A549 (cell line): ENCODE results near the gene SLC22A23. TPM values are rescaled to one million over a fixed set of nuclear protein-coding genes. Genes with fewer than 3 reads are reported as not detected.

ENCODE experiments used
- ATAC-seq, 2 experiments: fragments of 200-7000 bp in 1 of 2; fragments of >200 bp in 1 of 2; cut with Nextera tagmentation in 1 of 2; cut with Tn5 transposase in 1 of 2; 3 replicates each; pipeline versions ENCODE4 v1.8.0 to v1.9.1; 2018 to 2020; ENCODE audit warnings: mild to moderate bottlenecking in 1 of 2, moderate library complexity in 1 of 2
- CTCF ChIA-PET: fragments of 300-600 bp; sonication (Branson Sonifier 250); formaldehyde crosslinking; extraction: SDS; loops from one replicate; lab custom pipeline; 2021; ENCODE audit warnings: antibody characterized with exemption, inconsistent platforms; lab: Yijun Ruan, JAX
- POLR2A ChIA-PET: fragments of 350-600 bp; formaldehyde crosslinking; extraction: SDS; loops from one replicate; lab custom pipeline; 2021; ENCODE audit warnings: antibody characterized with exemption, inconsistent platforms; lab: Yijun Ruan, JAX
- DNase-seq, 2 experiments: peaks; one replicate each; pipeline versions ENCODE4 v3.0.0 to v3.0.0-alpha.2; 2011 to 2016; ENCODE audit warnings: low read depth in 1 of 2, low spot score in 1 of 2
- FAIRE-seq: peaks from 2 replicates; lab custom pipeline; 2011; peaks lifted over from hg19 to GRCh38; lab: Jason Lieb, UNC
- H3K27ac ChIP-seq, 2 experiments: fragments of >200 bp; sonication (Bioruptor Twin); formaldehyde crosslinking; 3 replicates each; pipeline ENCODE4 v1.5.1; 2016 to 2017
- H3K4me1 ChIP-seq: fragments of >200 bp; sonication (Bioruptor Twin); formaldehyde crosslinking; 3 replicates; pipeline ENCODE4 v1.6.1; 2016
- H3K4me2 ChIP-seq: fragments of >200 bp; sonication (Bioruptor Twin); formaldehyde crosslinking; 3 replicates; pipeline ENCODE4 v1.6.1; 2016
- H3K4me3 ChIP-seq: fragments of >200 bp; sonication (Bioruptor Twin); formaldehyde crosslinking; 3 replicates; pipeline ENCODE4 v1.5.1; 2016
- H3K9me3 ChIP-seq: fragments of >200 bp; sonication (Bioruptor Twin); formaldehyde crosslinking; 3 replicates; pipeline ENCODE4 v1.6.1; 2016
- CBX2 ChIP-seq: fragments of 200-600 bp; sonication (generic); IDR thresholded peaks from 2 replicates; pipeline ENCODE4 v1.6.1; 2016; ENCODE audit warnings: low read depth, mild to moderate bottlenecking, borderline replicate concordance
- CEBPB ChIP-seq, 2 experiments: fragments of >200 bp in 1 of 2; sonication (Bioruptor Twin) in 1 of 2; formaldehyde crosslinking in 1 of 2; IDR thresholded peaks; 2 replicates each; pipeline ENCODE4 v1.6.1; 2012 to 2016
- CHD2 ChIP-seq: fragments of 150-350 bp; IDR thresholded peaks from 2 replicates; pipeline ENCODE4 v1.6.1; 2014; ENCODE audit warnings: low read length; ENCODE audit not compliant: partially characterized antibody
- CHD4 ChIP-seq: fragments of 200-600 bp; sonication (generic); IDR thresholded peaks from 2 replicates; pipeline ENCODE4 v1.6.1; 2016; ENCODE audit warnings: antibody characterized with exemption, mild to moderate bottlenecking, borderline replicate concordance
- EP300 ChIP-seq, 2 experiments: fragments of >200 bp; sonication (Bioruptor Twin); formaldehyde crosslinking; IDR thresholded peaks; 2 replicates in 1 of 2; 3 replicates in 1 of 2; pipeline ENCODE4 v1.6.1; 2016 to 2017
- ESRRA ChIP-seq: fragments of 150-350 bp; IDR thresholded peaks from 2 replicates; pipeline ENCODE4 v1.6.1; 2014; ENCODE audit warnings: mild to moderate bottlenecking, low read length, borderline replicate concordance
- FOSL2 ChIP-seq, 2 experiments: fragments of 450-650 bp in 1 of 2; fragments of >200 bp in 1 of 2; sonication (Bioruptor Twin) in 1 of 2; formaldehyde crosslinking; IDR thresholded peaks; 2 replicates each; pipeline versions ENCODE4 v1.5.0 to v1.6.1; 2016 to 2020; ENCODE audit warnings: mild to moderate bottlenecking in 1 of 2, moderate library complexity in 1 of 2
- FOXS1 ChIP-seq: fragments of 250-450 bp; sonication (Bioruptor Pico); IDR thresholded peaks from 2 replicates; pipeline ENCODE4 v1.5.0; 2020; ENCODE audit warnings: mild to moderate bottlenecking, moderate library complexity
- HOXA7 ChIP-seq: fragments of 250-450 bp; sonication (Bioruptor Pico); IDR thresholded peaks from 2 replicates; pipeline ENCODE4 v1.5.0; 2020; ENCODE audit warnings: mild to moderate bottlenecking, moderate library complexity
- JUN ChIP-seq, 2 experiments: fragments of >200 bp; sonication (Bioruptor Twin); formaldehyde crosslinking; IDR thresholded peaks; 2 replicates in 1 of 2; 3 replicates in 1 of 2; pipeline ENCODE4 v1.6.1; 2016 to 2017
- KDM1A ChIP-seq: fragments of 200-600 bp; sonication (generic); IDR thresholded peaks from 2 replicates; pipeline ENCODE4 v1.6.1; 2016; ENCODE audit warnings: low read depth, mild to moderate bottlenecking
- POLR2AphosphoS2 ChIP-seq: conservative IDR thresholded peaks from 2 replicates; pipeline ENCODE4 v1.6.1; 2012; ENCODE audit warnings: low read length, improper control_type of control experiment, inconsistent platforms
- RAD21 ChIP-seq, 2 experiments: fragments of >200 bp in 1 of 2; sonication (Bioruptor Twin) in 1 of 2; formaldehyde crosslinking in 1 of 2; IDR thresholded peaks in 1 of 2; conservative IDR thresholded peaks in 1 of 2; 2 replicates in 1 of 2; 3 replicates in 1 of 2; pipeline ENCODE4 v1.6.1; 2012 to 2018; ENCODE audit warnings: inconsistent platforms in 1 of 2
- RCOR1 ChIP-seq: fragments of 150-350 bp; IDR thresholded peaks from 2 replicates; pipeline ENCODE4 v1.6.1; 2014; ENCODE audit warnings: antibody characterized with exemption, low read length, low read depth
- RFX5 ChIP-seq: fragments of 450-650 bp; IDR thresholded peaks from 2 replicates; pipeline ENCODE4 v1.7.1; 2014; ENCODE audit warnings: antibody characterized with exemption, mild to moderate bottlenecking, moderate library complexity
- SMC3 ChIP-seq: fragments of >200 bp; sonication (Bioruptor Twin); formaldehyde crosslinking; IDR thresholded peaks from 3 replicates; pipeline ENCODE4 v1.6.1; 2018; ENCODE audit warnings: inconsistent platforms
- ZNF302 ChIP-seq: fragments of 250-450 bp; sonication (Bioruptor Pico); IDR thresholded peaks from 2 replicates; pipeline ENCODE4 v1.9.0; 2021; ENCODE audit warnings: inconsistent platforms, mild to moderate bottlenecking, moderate library complexity
- ZSCAN20 ChIP-seq: fragments of 250-450 bp; sonication (Bioruptor Pico); IDR thresholded peaks from 2 replicates; pipeline ENCODE4 v1.8.0; 2022; ENCODE audit warnings: mild to moderate bottlenecking, moderate library complexity
- WGBS: methylation state at CpG from one replicate; pipeline ENCODE4 v1.1.6; 2017; ENCODE audit errors: missing lambda C conversion rate; 5-methylcytosine and 5-hydroxymethylcytosine counted together
- polyA plus RNA-seq, 4 experiments: library from polyadenylated mRNA; depleted of rRNA in 3 of 4; stranded (reverse); fragments of >200 nt; fragmentation: RNase III in 1 of 4; extraction: RNeasy Plus Mini Kit Qiagen cat#74134 plus additional on column Dnase treatment in 1 of 4; gene quantifications; 2 replicates in 3 of 4; 3 replicates in 1 of 4; pipeline ENCODE4 v1.2.3, GENCODE V29; 2011 to 2017
- TF ChIP-seq, protein P1 (sequence below): fragments of >200 bp; sonication (Bioruptor Twin); formaldehyde crosslinking; IDR thresholded peaks from 2 replicates; pipeline ENCODE4 v1.6.1; 2016
- TF ChIP-seq, protein P2 (sequence below): IDR thresholded peaks from 2 replicates; pipeline ENCODE4 v1.6.1; 2012
- TF ChIP-seq, protein P3 (sequence below): fragments of 250-450 bp; sonication (Bioruptor Pico); IDR thresholded peaks from 2 replicates; pipeline ENCODE4 v1.5.0; 2020; ENCODE audit warnings: low read depth, mild to moderate bottlenecking, moderate library complexity
- TF ChIP-seq, protein P4 (sequence below): fragments of >200 bp; sonication (Bioruptor Twin); formaldehyde crosslinking; IDR thresholded peaks from 3 replicates; pipeline ENCODE4 v1.5.1; 2016
- TF ChIP-seq, protein P5 (sequence below): fragments of 250-450 bp; sonication (Bioruptor Pico); IDR thresholded peaks from 2 replicates; pipeline ENCODE4 v1.5.0; 2021; ENCODE audit warnings: mild to moderate bottlenecking, moderate library complexity, borderline replicate concordance

Gene SLC22A23
- polyA plus RNA-seq, 2 of the 4 experiments (the other 2 are of a cell fraction): 4.4 to 6.2 TPM

DNA sequence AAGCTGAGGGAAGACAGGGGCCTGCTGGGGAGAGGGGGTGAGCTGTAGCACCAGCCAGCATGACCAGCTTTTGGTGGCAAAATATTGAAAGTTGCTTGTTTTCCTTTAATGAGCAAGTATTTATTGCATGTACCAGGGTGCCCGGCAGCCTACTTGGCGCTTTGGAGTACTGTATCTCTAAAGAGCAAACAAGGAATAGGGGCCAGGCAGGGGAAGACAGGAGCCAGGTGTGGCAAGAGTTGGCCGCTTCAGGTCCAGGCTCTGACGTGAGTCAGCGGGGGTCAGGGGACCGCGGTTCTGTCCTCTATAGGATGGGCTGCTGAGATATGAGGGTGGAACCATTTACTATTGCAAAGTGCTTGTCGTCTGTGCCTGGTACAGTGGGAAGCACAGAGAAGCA is 135.0 kb downstream of the SLC22A23 start:
- POLR2A ChIA-PET: no interaction called here
- ATAC-seq: no peak

DNA sequence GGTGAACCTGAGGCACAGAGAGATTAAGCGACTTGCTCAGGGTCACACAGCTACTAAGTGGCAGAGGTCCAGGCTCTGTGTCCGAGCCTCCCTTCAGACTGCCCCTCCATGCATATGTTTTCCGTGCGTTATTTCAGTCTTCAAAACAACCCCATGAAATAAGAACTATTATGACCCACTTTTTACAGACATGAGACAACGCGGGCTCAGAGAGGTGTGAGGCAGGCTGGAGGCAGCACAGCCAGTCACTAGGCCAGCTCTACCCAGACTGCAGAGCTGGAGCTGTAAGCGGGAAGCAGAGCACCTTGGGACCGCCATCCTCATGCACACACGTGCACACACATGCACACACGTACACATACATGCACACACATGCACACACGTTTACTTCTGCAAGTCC is 135.8 kb downstream of the SLC22A23 start:
- CTCF ChIA-PET: interaction anchor here (0.6 to 1.3 kb wide), 5 partner anchors 9 to 411 kb away, joined by 3 to 5 read pairs (median 3); no protein-coding TSS in a partner anchor
- no peak for DNase-seq
- Histone ChIP-seq H3K4me3 (no peak overlapping the region), H3K27ac (no peak overlapping the region), H3K9me3 (no peaks in the 10 kb centered on the region), H3K4me2 (no peak overlapping the region), H3K4me1 (peaks cover 28% of the 10 kb centered on the region)
- POLR2A ChIA-PET: no interaction called here
- no peak for FAIRE-seq
- WGBS: 93% methylated on average over 11 of the region's 11 CpGs
- ATAC-seq: no peak
- TF ChIP-seq FOSL2 (IDR thresholded peaks at IDR 0.05) (no peak), FOSL2 (CRISPR knock-in tag; IDR thresholded peaks at IDR 0.05) (no peak), CBX2 (no peak), KDM1A (no peak), RAD21 (conservative IDR thresholded peaks at IDR 0.05 in 1 of 2, IDR thresholded peaks at IDR 0.05 in 1 of 2) (no peak), CHD4 (no peak), RCOR1 (no peak), FOXS1 (CRISPR knock-in tag) (no peak), RFX5 (no peak)
- TF ChIP-seq, all 56 proteins: peak for 0

More for the DNA sequence above, 135.0 kb downstream of the SLC22A23 start:
- peaks cover 35% of the 10 kb centered on the region for H3K4me1 ChIP-seq
- TF ChIP-seq ZSCAN20 (no peak), CHD2 (no peak), FOSL2 (IDR thresholded peaks at IDR 0.05) (no peak), FOSL2 (CRISPR knock-in tag; IDR thresholded peaks at IDR 0.05) (no peak), CBX2 (no peak), JUN (IDR thresholded peaks at IDR 0.05) (no peak), ZNF302 (CRISPR knock-in tag) (no peak), ESRRA (no peak), SMC3 (no peak)
- TF ChIP-seq, protein P1, sequence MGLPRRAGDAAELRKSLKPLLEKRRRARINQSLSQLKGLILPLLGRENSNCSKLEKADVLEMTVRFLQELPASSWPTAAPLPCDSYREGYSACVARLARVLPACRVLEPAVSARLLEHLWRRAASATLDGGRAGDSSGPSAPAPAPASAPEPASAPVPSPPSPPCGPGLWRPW: no peak
- TF ChIP-seq, all 56 proteins: peak for 0
- CTCF ChIA-PET: interaction anchor here (0.6 to 1.4 kb wide), 5 partner anchors 9 to 330 kb away, joined by 3 to 5 read pairs (median 3); no protein-coding TSS in a partner anchor
- DNase-seq (no peak), FAIRE-seq (no peak)
- Histone ChIP-seq H3K4me2 (no peak overlapping the region), H3K27ac (no peak overlapping the region), H3K9me3 (no peaks in the 10 kb centered on the region), H3K4me3 (no peak overlapping the region)
- 95% methylated on average over 8 of the region's 8 CpGs for WGBS

DNA sequence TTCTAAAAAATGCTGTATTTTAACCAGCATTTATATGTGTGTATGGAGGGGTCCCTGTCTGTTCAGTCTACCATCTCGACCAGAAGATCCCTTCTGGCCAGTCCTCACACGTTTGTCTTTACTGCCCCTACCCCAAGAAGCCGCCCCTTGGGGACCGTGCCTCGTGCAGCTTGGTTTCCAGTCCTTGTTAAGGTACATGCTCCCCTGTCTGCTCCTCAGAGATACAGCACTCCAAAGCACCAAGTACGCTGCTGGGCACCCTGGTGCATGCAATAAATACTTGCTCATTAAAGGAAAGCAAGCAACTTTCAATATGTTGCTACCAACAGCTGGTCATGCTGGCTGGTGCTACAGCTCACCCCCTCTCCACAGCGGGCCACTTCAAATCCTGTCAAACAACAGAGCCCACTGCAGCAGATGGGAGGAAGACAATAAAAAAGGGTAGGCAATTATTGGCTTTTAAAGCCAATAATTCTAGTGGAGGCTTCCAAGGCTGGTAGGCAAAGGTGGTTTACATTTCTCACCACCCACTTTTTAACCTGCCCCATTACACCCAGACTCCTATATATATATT is 136.5 kb downstream of the SLC22A23 start:
- Histone ChIP-seq H3K9me3 (no peaks in the 10 kb centered on the region), H3K4me2 (no peak overlapping the region), H3K4me1 (peaks cover 22% of the 10 kb centered on the region), H3K27ac (no peak overlapping the region), H3K4me3 (no peak overlapping the region)
- DNase-seq (no peak), FAIRE-seq (no peak), ATAC-seq (no peak)
- ChIA-PET POLR2A (no interaction called here), CTCF (interaction anchor here (0.6 to 0.7 kb wide), 2 partner anchors 68 to 701 kb away, joined by 3 read pairs; no protein-coding TSS in a partner anchor)
- WGBS: 89% methylated on average over 7 of the region's 7 CpGs
- TF ChIP-seq CHD2 (no peak), HOXA7 (CRISPR knock-in tag) (no peak)

DNA sequence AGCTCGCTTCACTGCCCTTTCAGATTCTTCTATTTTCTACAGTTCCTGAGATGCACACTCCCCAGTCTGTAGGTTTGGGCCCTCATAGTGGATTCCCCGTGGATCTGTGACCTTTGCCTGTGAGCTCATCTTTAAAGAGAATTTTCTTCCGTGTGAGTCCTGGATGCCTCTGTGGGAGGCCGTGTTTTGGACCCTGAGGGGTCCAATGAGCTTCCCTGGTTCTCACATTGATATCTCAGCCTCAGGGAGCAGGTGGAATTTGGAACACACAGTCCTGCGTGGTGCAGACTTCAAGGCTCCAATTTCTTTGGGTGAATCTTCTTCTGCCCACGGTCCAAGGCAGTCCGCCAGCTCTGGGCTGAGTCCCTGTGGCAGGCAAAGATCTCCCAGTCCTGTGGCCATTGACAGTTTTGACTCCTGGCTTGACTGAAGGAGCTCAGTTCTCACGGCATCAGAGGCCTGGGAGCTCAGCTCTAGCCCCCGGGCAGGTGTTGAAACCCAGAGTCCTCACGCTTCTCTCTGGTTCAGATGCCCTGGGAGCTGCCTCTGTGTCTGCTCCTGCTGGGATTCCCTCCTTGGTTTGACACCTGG is 137.1 kb downstream of the SLC22A23 start:
- no peak overlapping the region for H3K4me2 ChIP-seq
- peaks cover 16% of the 10 kb centered on the region for H3K4me1 ChIP-seq
- no peak for FAIRE-seq
- no peak overlapping the region for H3K4me3 ChIP-seq
- ATAC-seq: no peak
- WGBS: 65% methylated on average over 9 of the region's 10 CpGs
- no peak for DNase-seq
- POLR2A ChIA-PET: no interaction called here
- H3K9me3 ChIP-seq: no peaks in the 10 kb centered on the region
- CTCF ChIA-PET: interaction anchor here (0.6 to 1.1 kb wide), 7 partner anchors 30 to 796 kb away, joined by 3 to 5 read pairs (median 4); no protein-coding TSS in a partner anchor
- no peak overlapping the region for H3K27ac ChIP-seq
- TF ChIP-seq, protein P2, sequence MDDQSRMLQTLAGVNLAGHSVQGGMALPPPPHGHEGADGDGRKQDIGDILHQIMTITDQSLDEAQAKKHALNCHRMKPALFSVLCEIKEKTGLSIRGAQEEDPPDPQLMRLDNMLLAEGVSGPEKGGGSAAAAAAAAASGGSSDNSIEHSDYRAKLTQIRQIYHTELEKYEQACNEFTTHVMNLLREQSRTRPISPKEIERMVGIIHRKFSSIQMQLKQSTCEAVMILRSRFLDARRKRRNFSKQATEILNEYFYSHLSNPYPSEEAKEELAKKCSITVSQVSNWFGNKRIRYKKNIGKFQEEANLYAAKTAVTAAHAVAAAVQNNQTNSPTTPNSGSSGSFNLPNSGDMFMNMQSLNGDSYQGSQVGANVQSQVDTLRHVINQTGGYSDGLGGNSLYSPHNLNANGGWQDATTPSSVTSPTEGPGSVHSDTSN: no peak
- TF ChIP-seq CEBPB (IDR thresholded peaks at IDR 0.05): no peak
- TF ChIP-seq EP300 (IDR thresholded peaks at IDR 0.05): no peak
- TF ChIP-seq POLR2AphosphoS2: no peak
- TF ChIP-seq, protein P3, sequence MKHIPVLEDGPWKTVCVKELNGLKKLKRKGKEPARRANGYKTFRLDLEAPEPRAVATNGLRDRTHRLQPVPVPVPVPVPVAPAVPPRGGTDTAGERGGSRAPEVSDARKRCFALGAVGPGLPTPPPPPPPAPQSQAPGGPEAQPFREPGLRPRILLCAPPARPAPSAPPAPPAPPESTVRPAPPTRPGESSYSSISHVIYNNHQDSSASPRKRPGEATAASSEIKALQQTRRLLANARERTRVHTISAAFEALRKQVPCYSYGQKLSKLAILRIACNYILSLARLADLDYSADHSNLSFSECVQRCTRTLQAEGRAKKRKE (CRISPR knock-in tag): no peak
- no peak for TF ChIP-seq ZNF302 (CRISPR knock-in tag)
- TF ChIP-seq, protein P4, sequence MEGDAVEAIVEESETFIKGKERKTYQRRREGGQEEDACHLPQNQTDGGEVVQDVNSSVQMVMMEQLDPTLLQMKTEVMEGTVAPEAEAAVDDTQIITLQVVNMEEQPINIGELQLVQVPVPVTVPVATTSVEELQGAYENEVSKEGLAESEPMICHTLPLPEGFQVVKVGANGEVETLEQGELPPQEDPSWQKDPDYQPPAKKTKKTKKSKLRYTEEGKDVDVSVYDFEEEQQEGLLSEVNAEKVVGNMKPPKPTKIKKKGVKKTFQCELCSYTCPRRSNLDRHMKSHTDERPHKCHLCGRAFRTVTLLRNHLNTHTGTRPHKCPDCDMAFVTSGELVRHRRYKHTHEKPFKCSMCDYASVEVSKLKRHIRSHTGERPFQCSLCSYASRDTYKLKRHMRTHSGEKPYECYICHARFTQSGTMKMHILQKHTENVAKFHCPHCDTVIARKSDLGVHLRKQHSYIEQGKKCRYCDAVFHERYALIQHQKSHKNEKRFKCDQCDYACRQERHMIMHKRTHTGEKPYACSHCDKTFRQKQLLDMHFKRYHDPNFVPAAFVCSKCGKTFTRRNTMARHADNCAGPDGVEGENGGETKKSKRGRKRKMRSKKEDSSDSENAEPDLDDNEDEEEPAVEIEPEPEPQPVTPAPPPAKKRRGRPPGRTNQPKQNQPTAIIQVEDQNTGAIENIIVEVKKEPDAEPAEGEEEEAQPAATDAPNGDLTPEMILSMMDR: no peak
- TF ChIP-seq, protein P5, sequence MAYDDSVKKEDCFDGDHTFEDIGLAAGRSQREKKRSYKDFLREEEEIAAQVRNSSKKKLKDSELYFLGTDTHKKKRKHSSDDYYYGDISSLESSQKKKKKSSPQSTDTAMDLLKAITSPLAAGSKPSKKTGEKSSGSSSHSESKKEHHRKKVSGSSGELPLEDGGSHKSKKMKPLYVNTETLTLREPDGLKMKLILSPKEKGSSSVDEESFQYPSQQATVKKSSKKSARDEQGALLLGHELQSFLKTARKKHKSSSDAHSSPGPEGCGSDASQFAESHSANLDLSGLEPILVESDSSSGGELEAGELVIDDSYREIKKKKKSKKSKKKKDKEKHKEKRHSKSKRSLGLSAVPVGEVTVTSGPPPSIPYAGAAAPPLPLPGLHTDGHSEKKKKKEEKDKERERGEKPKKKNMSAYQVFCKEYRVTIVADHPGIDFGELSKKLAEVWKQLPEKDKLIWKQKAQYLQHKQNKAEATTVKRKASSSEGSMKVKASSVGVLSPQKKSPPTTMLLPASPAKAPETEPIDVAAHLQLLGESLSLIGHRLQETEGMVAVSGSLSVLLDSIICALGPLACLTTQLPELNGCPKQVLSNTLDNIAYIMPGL (CRISPR knock-in tag): no peak
